Adrenal gland (tissue), 12 donors: Measurements from ENCODE around the gene EDNRA. TPM values are rescaled to one million over a fixed set of nuclear protein-coding genes. Genes with fewer than 3 reads are reported as not detected.

Experiments
- DNase-seq, 7 donors: peaks; one replicate each; pipeline ENCODE4 v3.0.0-alpha.2; 2019 to 2020
- H3K27ac ChIP-seq, 5 donors: fragments of 200-600 bp; sonication (generic) in 4 of 5; 1 replicate in 3 of 5; 2 replicates in 2 of 5; pipeline versions ENCODE4 v1.5.1 to v1.8.0; 2016 to 2020; ENCODE audit warnings: mild to moderate bottlenecking in 1 of 5
- H3K27me3 ChIP-seq: fragments of 200-600 bp; 2 replicates; pipeline ENCODE4 v1.8.0; 2021
- H3K36me3 ChIP-seq, 2 donors: fragments of 200-600 bp; replicated peaks in 1 of 2; 1 replicate in 1 of 2; 2 replicates in 1 of 2; pipeline versions ENCODE4 v1.5.1 to v1.8.0; 2018 to 2022
- H3K4me1 ChIP-seq, 2 donors: fragments of 200-600 bp; replicated peaks in 1 of 2; 1 replicate in 1 of 2; 2 replicates in 1 of 2; pipeline versions ENCODE4 v1.5.1 to v1.8.0; 2018 to 2021
- H3K4me3 ChIP-seq, 4 donors: fragments of 200-600 bp; sonication (generic) in 3 of 4; one replicate each; pipeline ENCODE4 v1.5.1; 2016 to 2018
- H3K9me3 ChIP-seq, 3 donors: fragments of 200-600 bp; sonication (generic) in 1 of 3; replicated peaks in 1 of 3; 1 replicate in 2 of 3; 2 replicates in 1 of 3; pipeline versions ENCODE4 v1.5.1 to v1.8.0; 2016 to 2021
- CTCF ChIP-seq, 6 experiments: fragments of 450-650 bp in 4 of 6; fragments of 200-600 bp in 2 of 6; sonication (generic) in 1 of 6; IDR thresholded peaks; 1 replicate in 5 of 6; 2 replicates in 1 of 6; pipeline versions ENCODE4 v1.5.1 to v1.8.0; 2016 to 2021; ENCODE audit warnings: antibody characterized with exemption in 6 of 6, mild to moderate bottlenecking in 2 of 6, moderate library complexity in 1 of 6
- POLR2A ChIP-seq, 2 donors: fragments of 450-650 bp; IDR thresholded peaks; one replicate each; pipeline ENCODE4 v1.6.1; 2017; ENCODE audit warnings: antibody characterized with exemption in 2 of 2, mild to moderate bottlenecking in 2 of 2, moderate library complexity in 1 of 2
- WGBS, 4 donors: extraction: QIAGEN DNeasy Blood & Tissue Kit in 2 of 4; methylation state at CpG; one replicate each; pipeline versions ENCODE4 v1.1.5 to v1.1.7; 2013 to 2017; 5-methylcytosine and 5-hydroxymethylcytosine counted together
- intact Hi-C, 2 donors: fragments of 100-400 bp; cut with DNase I; formaldehyde crosslinking; loops; one replicate each; pipeline versions ENCODE4 v1.14.1 to v1.15.0; 2022 to 2023
- polyA plus RNA-seq, 3 donors: library from polyadenylated mRNA; stranded (reverse); fragments of 200-250 nt in 2 of 3; fragments of 350-450 nt in 1 of 3; fragmentation: Illumina TruSeq in 1 of 3; extraction: RNeasy Lipid Tissue Mini Kit (QIAGEN cat#74804) in 1 of 3; gene quantifications; one replicate each; pipeline ENCODE4 v1.2.3, GENCODE V29; 2013 to 2014
- total RNA-seq, 9 donors: library from RNA; depleted of rRNA in 4 of 9; stranded (reverse); fragments of >200 nt in 4 of 9; fragments of 120-200 nt in 1 of 9; fragmentation: NEBNext Ultra II Directional in 1 of 9; extraction: Animal tissue kit (Norgen Biotek cat#: 25700) in 1 of 9; gene quantifications; one replicate each; pipeline versions ENCODE4 v1.1.0 to v1.2.4, GENCODE V29; 2013 to 2023
- donor health status: healthy with polysubstance abuse.
- donor health status: Bipolar disorder and iron deficiency.
- donor health status: DM: yes; HTN: yes; CAD: no.
- donor health status: DM: no; HTN: no; CAD: no.
- donor health status: DM: no; HTN: no; CAD: no.
- donor health status: DM: yes; HTN: yes; CAD: no.

Gene EDNRA
- total and polyA plus RNA-seq, 12 donors = 1.6 to 9.7 (median 4.5) TPM

GRCh38 chr4:147498031-147498660 lies 17.2 kb downstream of the EDNRA start:
- Histone ChIP-seq H3K4me3 (no peak overlapping the region), H3K27me3 (no peaks in the 10 kb centered on the region), H3K36me3 (no peaks in the 10 kb centered on the region), H3K27ac (no peak overlapping the region), H3K4me1 (no peaks in the 10 kb centered on the region), H3K9me3 (no peaks in the 10 kb centered on the region)
- TF ChIP-seq POLR2A (IDR thresholded peaks at IDR 0.05) = no peak
- TF ChIP-seq CTCF (IDR thresholded peaks at IDR 0.05) = no peak
- DNase-seq = no peak
- intact Hi-C loops = no loop called here
- WGBS, 4 donors = 69 to 74% (median 72%) methylated on average over 4 of the region's 4 CpGs

GRCh38 chr4:147508346-147508745 lies 27.4 kb downstream of the EDNRA start:
- Histone ChIP-seq H3K4me1 (no peaks in the 10 kb centered on the region), H3K9me3 (no peaks in the 10 kb centered on the region), H3K36me3 (no peaks in the 10 kb centered on the region), H3K27me3 (no peaks in the 10 kb centered on the region), H3K4me3 (no peak overlapping the region), H3K27ac (no peak overlapping the region)
- intact Hi-C loops = no loop called here
- WGBS, 4 donors = 73 to 80% (median 79%) methylated on average over 2 of the region's 2 CpGs
- TF ChIP-seq CTCF (IDR thresholded peaks at IDR 0.05) = no peak
- TF ChIP-seq POLR2A (IDR thresholded peaks at IDR 0.05) = no peak
- DNase-seq = no peak

- WGBS, 4 donors = 57 to 76% (median 65%) methylated on average over 2 of the region's 2 CpGs
- Histone ChIP-seq H3K9me3 (no peaks in the 10 kb centered on the region), H3K27ac (no peak overlapping the region), H3K4me1 (no peaks in the 10 kb centered on the region), H3K27me3 (no peaks in the 10 kb centered on the region), H3K36me3 (no peaks in the 10 kb centered on the region), H3K4me3 (no peak overlapping the region)
- no peak for TF ChIP-seq CTCF (IDR thresholded peaks at IDR 0.05)
- no peak for TF ChIP-seq POLR2A (IDR thresholded peaks at IDR 0.05)
- intact Hi-C loops = no loop called here
- no peak for DNase-seq
Measured at GRCh38 chr4:147509386-147509785, 28.5 kb downstream of the EDNRA start.

- Histone ChIP-seq H3K4me1 (no peaks in the 10 kb centered on the region), H3K27ac (no peak overlapping the region), H3K27me3 (no peaks in the 10 kb centered on the region), H3K36me3 (no peaks in the 10 kb centered on the region), H3K9me3 (no peaks in the 10 kb centered on the region), H3K4me3 (no peak overlapping the region)
- no peak for DNase-seq
- TF ChIP-seq CTCF (IDR thresholded peaks at IDR 0.05) = no peak
- no peak for TF ChIP-seq POLR2A (IDR thresholded peaks at IDR 0.05)
- intact Hi-C loops = loop anchor here in 1 of 2 donors (10.0 kb wide), 1 partner anchor 84 kb away; no protein-coding TSS in a partner anchor
- 68 to 87% (median 76%) methylated on average over 2 of the region's 2 CpGs for WGBS, 4 donors
Measured at GRCh38 chr4:147510962-147511668, 30.2 kb downstream of the EDNRA start.
